Measurements from ENCODE around the gene JPT2.

DNA sequence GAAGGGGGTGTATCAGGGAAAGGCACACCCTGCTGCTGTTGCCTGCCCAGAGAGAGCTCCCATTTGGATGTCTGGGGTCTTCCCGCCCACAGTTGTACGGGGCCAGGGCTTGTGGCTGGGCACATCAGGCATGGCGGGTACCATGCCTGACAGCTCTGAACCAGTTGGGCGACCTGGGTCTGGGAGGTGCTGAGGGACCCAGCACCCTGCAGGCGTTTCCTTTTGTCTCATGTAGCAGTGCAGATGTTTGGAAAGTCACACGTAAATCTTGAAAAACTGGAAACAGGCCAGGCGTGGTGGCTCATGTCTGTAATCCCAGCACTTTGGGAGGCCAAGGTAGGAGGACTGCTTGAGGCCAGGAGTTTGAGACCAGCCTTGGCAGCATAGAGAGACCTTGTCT is 8.4 kb upstream of the JPT2 start:
- TF ChIP-seq POLR2AphosphoS5 (IDR thresholded peaks at IDR 0.05), result no peak
- TF ChIP-seq EP300 (IDR thresholded peaks at IDR 0.05), result no peak
- no peak for TF ChIP-seq POLR2A (IDR thresholded peaks at IDR 0.05)
- TF ChIP-seq, protein P1, sequence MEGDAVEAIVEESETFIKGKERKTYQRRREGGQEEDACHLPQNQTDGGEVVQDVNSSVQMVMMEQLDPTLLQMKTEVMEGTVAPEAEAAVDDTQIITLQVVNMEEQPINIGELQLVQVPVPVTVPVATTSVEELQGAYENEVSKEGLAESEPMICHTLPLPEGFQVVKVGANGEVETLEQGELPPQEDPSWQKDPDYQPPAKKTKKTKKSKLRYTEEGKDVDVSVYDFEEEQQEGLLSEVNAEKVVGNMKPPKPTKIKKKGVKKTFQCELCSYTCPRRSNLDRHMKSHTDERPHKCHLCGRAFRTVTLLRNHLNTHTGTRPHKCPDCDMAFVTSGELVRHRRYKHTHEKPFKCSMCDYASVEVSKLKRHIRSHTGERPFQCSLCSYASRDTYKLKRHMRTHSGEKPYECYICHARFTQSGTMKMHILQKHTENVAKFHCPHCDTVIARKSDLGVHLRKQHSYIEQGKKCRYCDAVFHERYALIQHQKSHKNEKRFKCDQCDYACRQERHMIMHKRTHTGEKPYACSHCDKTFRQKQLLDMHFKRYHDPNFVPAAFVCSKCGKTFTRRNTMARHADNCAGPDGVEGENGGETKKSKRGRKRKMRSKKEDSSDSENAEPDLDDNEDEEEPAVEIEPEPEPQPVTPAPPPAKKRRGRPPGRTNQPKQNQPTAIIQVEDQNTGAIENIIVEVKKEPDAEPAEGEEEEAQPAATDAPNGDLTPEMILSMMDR (IDR thresholded peaks at IDR 0.05), result no peak
